Activated CD8-positive, alpha-beta memory T cell treated with anti-CD3 and anti-CD28 coated beads, Interleukin-2, amount 50 U/mL, for 1 hour (primary cell): Measurements from ENCODE around the gene TRIM25.
"Not testable (repeated sequence)": the region's sequence is repeated elsewhere in the genome, so short reads cannot be mapped to it uniquely, and the experiment has no call there.

ENCODE experiments used
- DNase-seq: peaks from one replicate; pipeline ENCODE4 v3.0.0-alpha.2; 2020; ENCODE audit errors: extremely low read depth

The TRIM25 gene

GRCh38 chr17:56913867-56914580, at the start of gene TRIM25:
TRIM25 (minus strand) TSS chr17:56914049; CDS start chr17:56913988, 61 bp downstream.
- peak; percentile 71 for DNase-seq

- DNase-seq: peak; percentile 63
These were observed 47.0 kb upstream of the TRIM25 start, which contains the start of gene COIL for GRCh38 chr17:56960596-56961538. COIL (minus strand) TSS chr17:56961050; CDS start chr17:56961019, 31 bp downstream.

- no peak for DNase-seq
These were observed 43.1 kb upstream of the TRIM25 start for GRCh38 chr17:56956992-56957391.

- DNase-seq: no peak
These were observed 35.7 kb upstream of the TRIM25 start for GRCh38 chr17:56949595-56949994.

DNA sequence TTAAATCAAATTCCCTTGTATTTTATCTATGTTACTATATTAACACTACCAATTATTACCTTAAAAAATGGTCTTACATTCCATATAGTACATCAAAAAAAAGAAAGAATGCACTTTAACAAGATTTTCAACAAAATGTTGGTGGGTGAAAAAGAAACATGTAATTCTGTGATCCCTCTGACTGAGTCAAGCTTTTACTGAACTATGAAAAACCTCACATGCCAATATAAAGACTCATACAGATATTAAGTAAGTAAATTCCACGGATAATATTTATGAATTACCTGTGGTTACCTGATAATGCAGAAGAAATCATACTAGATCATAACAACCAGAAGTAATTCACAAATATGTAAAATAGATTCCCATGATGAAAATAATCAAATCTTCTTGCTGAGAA, 34.6 kb upstream of the TRIM25 start:
- no peak for DNase-seq

GRCh38 chr17:56947741-56948140, 33.9 kb upstream of the TRIM25 start:
- DNase-seq: no peak

DNA sequence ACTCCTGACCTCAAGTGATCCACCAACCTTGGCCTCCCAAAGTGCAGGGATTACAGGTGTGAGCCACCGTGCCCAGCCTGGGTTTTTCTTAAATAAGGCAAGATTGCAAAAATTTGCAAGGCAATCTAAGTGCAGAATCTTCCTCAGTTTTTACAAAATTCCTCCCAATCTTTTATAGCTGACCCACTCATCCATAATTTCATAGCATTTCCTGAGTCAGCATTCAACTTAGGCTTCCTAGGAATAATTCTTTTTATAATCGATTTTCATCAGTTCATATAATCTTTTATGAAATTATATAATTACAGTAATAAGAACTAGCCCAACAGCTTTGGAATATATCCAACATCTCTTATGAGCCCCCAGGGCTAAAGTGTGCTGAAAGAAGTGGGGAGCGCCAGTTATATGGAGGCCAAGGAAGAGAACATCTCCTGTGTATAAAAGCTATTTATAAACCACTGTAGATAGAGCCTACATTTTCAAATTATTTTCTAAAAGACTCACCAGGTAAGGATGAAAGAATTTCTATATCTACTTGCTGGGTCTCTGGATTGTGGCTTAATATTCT, 32.2 kb upstream of the TRIM25 start:
- no peak for DNase-seq

- DNase-seq: no peak
These were observed 29.8 kb upstream of the TRIM25 start for GRCh38 chr17:56943505-56944125.

GRCh38 chr17:56939869-56940484, 26.1 kb upstream of the TRIM25 start:
- no peak for DNase-seq

GRCh38 chr17:56938206-56938605, 24.4 kb upstream of the TRIM25 start:
- DNase-seq: not testable (repeated sequence)

GRCh38 chr17:56937687-56938086, 23.8 kb upstream of the TRIM25 start:
- no peak for DNase-seq

DNA sequence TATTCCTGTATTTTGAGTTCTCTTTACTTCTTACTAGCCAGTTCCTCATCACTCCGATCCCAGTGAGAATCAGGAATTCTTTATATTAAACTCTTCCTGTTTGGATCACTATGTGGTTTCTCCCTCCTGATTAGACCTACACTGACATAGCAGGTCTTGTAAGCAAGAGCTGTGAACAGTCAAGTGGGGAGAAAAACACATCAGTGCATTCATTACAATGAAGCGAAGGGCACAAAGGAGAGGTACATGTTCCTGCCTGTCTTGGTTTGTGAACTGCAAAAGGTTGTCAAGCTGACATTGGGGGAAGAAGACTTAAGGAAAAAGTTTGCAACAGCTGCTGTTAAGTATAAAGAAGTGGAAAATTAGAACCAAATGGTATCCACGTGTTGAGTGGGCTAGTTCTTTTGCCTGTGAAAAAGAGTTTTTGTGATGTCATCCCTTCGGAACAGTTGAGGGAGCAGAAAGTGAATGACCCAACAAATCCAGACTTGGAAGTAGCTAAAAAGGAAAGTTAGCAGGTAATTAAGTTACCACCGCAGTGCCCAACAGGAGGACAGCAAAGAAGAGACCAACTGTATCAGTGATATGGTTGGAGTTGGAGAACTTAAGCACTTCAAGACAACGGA, 23.0 kb upstream of the TRIM25 start:
- DNase-seq: no peak

DNA sequence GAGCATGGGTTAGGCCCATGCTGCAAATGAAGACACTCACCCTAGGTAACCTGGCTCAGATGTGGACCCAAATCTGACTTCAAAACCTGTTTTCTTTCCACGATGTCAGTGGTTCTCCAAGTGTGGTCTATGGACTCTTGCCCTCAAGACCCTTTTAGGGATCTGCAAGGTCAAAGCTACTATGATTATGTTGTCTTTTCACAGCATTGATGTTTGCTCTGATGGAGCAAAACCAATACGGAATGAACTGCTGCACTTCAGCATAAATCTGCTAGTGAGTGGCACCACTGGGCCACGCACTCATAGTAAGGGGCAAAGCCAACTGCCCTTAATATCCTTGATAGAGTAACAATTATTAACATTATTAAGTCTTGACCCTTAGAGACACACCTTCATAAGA, 21.6 kb upstream of the TRIM25 start:
- DNase-seq: no peak

DNA sequence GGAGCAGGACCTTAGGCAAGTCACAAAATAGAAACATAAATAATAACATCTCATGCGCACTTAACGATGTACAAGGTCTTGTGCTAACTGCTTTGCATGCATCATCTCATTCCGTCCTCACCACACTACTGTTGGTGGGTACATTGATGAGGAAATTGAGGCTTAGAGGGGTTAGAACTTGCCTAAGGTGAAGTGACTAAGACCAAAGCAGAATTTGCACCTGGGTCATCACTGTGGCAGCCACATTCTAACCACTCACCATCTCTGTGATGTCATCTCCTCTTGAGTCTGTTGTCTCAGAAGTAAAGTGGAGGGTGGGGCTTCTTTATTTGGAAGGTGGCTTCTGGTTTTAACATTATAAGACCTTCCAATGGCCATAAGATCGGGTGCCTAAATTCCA, 20.4 kb upstream of the TRIM25 start:
- no peak for DNase-seq

DNA sequence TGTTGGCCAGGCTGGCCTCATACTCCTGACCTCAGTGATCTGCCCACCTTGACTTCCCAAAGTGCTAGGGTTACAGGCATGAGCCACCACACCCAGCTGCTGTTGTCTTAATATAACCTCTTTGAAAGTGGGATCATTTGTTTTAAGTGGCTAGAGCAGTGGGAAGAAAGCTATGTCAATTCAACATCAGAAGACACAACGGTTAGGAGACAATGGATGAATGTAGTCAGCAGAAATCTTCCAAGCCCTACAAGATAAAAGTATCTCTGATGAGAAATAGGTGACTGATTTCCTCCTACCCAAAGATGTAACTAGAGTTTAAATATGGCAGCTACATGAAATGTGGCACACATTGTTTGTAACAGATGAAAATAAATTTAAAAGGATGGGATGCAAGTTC, 20.0 kb upstream of the TRIM25 start:
- no peak for DNase-seq

DNA sequence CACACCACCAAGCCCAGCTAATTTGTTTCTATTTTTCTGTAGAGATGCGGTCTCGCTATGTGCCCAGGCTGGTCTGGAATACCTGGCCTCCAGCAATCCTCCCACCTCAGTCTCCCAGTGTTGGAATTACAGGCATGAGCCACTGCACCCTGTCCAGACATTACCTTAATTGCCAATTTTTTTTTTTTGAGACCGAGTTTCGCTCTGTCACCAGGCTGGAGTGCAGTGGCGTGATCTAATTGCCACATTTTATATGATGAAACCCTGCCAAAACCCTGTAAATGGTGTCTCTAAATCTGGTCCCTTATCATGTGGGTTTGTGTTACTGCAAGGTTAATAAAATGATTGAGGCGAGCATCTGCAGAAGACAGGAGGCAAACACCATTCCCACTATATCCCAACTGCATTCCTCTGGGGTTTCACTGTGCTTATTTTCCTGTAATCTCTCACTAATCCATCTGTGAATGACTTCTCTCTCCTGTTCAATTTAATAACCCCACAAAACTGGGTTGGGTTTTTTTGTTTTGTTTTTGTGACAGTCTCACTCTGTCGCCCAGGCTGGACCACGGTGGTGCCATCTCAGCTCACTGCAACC, 19.4 kb upstream of the TRIM25 start:
- DNase-seq: no peak

DNA sequence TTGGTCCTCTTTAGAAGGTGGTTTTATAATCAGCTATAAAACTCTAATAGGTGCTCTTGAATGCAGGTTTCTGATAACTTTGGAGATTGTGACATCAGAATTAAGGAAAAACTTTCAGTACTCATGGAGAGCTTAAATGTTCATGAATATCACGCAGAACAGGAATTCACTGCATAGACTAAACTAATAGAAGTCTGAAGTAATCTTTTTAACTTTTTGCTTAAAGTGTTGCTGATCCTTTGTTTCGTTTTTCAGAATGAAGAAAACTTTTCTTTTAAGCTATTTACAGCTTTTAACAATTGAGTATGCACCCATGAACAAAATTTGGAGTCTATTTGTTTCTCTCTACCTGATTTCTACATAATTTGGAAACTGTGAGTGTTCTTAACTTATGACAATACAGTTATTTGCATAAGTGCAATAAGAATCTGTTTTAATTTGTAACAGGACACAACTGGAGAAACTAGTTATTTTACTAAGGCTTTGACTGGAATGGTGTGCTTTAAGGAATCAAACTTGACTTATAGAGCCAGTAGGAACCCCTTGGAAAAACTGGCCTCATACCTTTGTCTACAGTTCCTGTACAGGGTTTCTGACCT, 17.0 kb upstream of the TRIM25 start:
- DNase-seq: no peak

GRCh38 chr17:56929362-56929969, 15.6 kb upstream of the TRIM25 start:
- no peak for DNase-seq

DNA sequence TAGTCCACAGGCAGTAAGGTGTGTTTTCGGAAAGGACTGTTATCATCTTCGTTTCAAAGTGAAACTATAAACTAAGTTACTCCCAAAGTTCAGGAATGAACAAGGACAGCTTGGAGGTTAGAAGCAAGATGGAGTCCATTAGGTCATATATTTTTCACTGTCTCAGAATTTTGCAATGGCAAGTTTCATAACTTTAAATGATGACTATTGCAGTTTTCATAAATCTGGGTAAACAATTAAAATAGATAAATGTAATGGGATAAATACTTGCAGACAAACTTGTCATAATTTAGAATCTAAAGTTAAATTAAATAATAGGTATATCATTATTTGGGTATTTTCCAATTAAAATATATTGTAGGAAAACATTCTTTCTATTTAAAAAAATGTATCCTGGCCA, 14.7 kb upstream of the TRIM25 start:
- DNase-seq: no peak

- no peak for DNase-seq
These were observed 12.9 kb upstream of the TRIM25 start for GRCh38 chr17:56926704-56927103.
